EH (cell line): Measurements from ENCODE around the gene BMPR2.
"Not testable (repeated sequence)": the region's sequence is repeated elsewhere in the genome, so short reads cannot be mapped to it uniquely, and the experiment has no call there.

Experiments
- DNase-seq: peaks from one replicate; pipeline ENCODE4 v3.0.0-alpha.2; 2015; ENCODE audit warnings: low read depth

BMPR2 gene

DNA sequence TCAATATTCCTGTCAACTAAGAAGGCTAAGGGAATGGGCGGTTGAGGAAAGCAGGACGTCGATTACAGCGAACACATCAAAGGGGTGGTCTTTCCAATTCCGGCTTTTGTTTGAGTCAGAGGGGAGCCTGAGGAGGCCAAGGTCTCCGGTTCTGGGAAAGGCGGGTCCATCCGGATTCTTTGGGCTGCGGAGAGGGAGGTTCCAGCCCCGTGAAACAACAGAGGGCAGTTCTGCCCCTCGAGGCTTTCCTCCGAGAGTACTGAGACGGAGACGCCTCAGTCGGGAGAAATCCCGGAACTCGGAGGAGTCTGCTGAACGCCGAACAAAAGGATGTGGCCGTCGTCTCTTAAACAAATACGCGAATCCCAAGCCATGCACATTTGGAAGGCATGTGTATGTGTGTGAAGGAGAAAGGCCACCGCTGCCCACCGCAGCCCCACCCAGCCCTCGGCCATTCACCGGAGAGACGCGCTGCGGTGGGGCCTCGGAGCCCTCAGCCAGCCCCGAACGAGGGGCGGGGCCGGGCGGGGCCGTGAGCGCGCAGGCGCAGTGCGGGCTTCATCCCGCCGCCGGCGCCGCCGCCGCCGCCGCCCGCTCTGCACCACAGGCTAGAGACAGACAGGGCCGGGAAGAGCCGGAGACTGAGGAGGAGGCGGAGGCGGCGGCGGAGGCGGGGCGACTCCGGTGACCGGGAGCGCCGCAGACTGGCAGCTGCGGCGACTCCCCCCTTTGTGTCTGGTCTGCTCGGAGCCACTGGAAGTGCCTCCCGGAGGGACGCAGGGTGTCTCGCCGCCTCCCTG is at the start of gene BMPR2:
Gene BMPR2 (plus strand): TSS at position 719 of the 800 bp plus-strand sequence. CDS start 1,148 bp downstream, outside the sequence.
- peak; percentile 93 for DNase-seq

DNA sequence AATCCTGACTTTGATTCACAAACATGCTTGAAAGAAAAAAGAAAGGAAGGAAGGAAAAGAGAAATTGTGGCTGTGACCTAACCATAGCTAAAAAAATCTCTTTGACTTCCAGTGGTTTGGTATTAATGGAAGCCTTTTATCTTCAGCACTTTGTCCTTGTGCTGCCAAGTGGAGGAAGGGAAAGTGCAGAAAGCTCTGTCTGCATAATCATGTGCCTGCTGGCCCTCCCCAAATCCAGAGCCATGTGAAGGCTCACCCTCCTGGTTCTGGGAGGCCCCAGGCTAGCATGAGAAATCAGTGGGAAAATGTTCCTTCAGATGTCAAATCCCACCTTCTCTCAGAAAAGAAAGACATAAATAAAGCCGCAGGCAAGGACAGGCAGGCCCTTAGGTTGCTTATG is 48.3 kb upstream of the BMPR2 start:
- DNase-seq: no peak

DNA sequence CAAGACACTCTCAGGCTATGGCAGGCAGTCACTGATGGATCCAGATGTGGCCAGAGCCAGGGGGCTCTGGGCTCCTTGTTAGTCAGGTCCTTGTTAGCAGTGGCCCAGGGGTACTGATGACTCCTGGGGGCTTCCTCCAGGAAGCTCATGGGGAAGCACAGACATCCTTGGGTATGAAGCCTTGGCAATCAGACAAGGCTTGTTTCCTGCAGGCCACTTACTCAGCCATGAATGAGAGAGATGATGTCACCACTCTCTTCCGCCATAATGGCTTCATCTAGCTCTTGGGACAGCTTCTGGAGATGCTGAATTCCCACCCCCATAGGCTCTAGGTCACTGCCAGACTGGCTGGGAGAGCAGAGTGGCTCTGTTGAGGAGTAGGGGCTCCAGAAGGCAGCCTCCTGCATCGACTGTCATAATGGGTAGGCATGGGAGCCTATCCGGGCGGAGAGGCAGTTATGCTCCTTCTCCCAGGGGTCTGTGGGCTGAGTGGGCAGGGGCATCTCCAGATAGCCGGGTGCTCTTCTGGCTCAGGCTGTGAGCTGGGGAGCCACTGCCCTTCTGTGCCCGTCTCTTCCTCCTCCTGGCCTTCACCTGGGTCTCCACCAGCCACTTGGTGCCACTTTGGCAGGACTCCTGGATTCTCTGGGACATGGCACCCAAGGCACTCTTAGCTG is 40.2 kb upstream of the BMPR2 start:
- peak; percentile 56 for DNase-seq

DNA sequence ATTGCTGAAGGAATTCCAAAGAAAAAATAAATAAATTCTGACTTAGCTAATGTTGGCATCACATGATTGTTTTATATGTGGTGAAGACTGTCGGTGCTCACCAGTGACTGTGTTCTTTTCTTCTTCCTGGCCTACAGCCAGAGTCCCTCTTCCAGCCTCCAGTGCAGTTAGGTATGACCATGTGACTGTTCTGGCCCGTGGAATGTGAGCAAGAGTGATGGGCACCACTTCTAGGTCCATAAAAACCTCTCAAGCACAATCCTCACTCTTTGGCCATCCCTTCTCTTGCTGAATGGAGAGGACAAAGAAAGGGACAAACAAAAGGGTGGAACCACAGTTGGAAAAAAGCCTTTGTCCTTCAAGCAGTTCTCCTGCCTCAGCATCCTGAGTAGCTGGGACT is 39.0 kb upstream of the BMPR2 start:
- peak; percentile 28 for DNase-seq

GRCh38 chr2:202337706-202338346 is 38.3 kb upstream of the BMPR2 start:
- DNase-seq: no peak

- DNase-seq: peak; percentile 70
Measured at GRCh38 chr2:202339071-202339870, 36.9 kb upstream of the BMPR2 start.

GRCh38 chr2:202344178-202344577 is 31.9 kb upstream of the BMPR2 start:
- DNase-seq: no peak

DNA sequence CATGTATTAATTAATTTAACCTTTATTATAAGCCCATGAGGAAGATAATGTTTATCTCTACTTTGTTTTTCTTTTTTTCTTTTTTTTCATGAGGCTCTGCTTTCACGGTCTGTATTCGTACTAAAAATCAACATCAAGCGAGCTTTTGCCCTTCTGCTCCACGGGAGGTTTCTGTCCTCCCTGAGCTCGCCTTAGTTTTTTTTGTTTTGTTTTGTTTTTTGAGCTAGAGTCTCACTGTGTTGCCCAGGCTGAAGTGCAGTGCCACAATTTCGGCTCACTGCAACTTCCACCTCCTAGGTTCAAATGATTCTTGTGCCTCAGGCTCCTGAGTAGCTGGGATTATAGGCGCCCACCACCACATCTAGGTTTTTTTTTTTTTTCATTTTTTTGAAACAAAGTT is 29.9 kb upstream of the BMPR2 start:
- DNase-seq: no peak

DNA sequence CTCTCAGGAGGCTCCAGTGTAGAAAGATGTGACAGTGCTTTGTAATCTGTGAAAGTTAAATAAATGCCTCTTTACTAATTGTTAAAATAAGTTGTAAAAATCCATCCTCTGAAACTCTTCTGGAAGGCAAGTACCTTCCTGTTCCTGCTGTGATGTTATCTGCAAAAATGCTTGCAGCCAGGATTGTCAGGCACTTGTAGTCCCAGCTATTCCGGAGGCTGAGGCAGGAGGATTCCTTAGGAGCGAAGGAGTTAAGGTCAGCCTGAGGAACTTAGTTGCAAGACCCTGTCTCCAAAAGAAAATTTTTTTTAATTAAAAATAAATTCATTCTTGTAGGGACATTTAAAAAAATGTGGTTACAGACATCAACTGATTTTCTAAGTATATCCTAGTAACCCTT is 22.7 kb upstream of the BMPR2 start:
- no peak for DNase-seq

- DNase-seq: no peak
Measured at GRCh38 chr2:202355993-202356505, 20.1 kb upstream of the BMPR2 start.

GRCh38 chr2:202358924-202359323 is 17.2 kb upstream of the BMPR2 start:
- DNase-seq: not testable (repeated sequence)

DNA sequence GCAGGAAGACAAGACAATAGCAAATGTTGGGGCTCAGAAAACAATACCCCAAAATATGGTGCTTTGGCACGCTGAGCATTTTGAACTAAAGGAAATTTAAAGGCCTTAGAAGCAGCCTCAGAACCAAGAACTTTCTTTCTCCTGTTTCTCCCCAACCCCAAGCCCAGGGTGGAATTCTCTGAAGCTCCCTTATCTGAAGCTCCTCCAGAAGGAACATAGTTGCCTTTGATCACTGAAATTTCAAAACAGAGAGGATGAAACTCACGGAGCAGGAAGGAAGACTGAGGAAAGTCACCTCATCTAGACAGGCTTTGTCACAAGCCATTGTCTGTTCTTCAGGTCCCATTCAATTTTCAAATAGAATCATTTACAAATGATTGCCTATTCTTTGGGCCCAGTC is 15.5 kb upstream of the BMPR2 start:
- DNase-seq: no peak

- DNase-seq: no peak
Measured at GRCh38 chr2:202361108-202361507, 15.0 kb upstream of the BMPR2 start.

- peak; percentile 22 for DNase-seq
Measured at GRCh38 chr2:202373490-202373889, 2.6 kb upstream of the BMPR2 start.

- not testable (repeated sequence) for DNase-seq
Measured at GRCh38 chr2:202374383-202374782, 1.7 kb upstream of the BMPR2 start.

DNA sequence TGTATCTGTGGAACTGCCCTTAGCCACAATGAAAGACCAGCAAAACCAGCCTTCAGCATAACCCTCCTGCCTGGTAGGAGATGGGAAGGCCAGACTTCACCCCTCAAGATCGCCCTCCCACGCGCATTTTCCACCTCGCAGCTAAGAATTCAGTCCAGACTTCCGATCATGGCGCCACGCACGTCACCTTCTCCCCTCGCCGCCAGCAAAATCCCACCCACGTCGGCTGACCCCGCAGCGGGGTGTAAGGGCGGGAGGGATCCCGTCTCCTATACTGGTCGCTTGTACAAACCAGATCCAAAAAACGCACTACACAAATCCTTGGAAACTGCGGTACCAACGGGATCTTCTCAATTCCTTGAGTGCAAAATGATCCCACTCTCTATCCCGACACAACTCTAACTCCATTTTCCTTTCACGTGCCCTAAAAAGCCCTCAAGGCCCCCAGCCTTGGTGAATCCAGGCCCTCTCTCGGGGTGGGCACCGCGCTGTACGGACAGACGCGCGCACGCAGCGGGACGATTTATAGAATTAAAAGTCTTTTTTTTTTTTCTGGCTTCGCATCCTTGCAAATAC is 1.0 kb upstream of the BMPR2 start:
- DNase-seq: peak; percentile 76

DNA sequence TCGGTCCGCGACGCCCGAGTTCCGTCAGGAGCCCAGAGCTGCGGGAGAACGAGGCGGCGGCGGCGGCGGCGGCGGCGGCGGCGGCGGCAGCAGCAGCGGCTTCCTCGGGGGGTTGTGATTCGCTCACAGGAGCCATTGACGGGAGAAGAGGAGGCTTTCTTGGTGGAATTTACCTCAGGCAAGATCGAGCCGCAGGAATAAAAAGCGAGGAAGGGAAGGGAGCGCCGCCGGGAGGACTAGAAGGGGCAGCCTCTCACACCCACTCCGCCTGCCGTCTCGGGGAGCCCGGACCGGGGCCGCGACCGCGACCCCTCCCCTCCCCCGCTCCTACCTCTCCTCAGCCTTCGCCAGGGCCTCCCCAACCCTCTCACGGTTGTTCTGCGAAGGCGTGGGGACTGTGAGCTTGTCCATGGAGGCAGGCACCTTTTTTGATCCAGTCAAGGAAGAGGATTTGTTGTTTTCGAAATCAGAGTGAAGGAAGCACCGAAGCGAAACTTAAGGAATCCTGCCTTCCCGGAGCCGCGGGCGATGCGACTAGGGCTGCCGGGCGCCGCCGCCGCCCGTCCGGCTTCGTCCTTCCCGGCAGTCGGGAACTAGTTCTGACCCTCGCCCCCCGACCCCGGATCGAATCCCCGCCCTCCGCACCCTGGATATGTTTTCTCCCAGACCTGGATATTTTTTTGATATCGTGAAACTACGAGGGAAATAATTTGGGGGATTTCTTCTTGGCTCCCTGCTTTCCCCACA is 506 bp downstream of the BMPR2 start:
- peak; percentile 59 for DNase-seq

GRCh38 chr2:202377207-202377761 is 1.2 kb downstream of the BMPR2 start:
- DNase-seq: peak; percentile 60

DNA sequence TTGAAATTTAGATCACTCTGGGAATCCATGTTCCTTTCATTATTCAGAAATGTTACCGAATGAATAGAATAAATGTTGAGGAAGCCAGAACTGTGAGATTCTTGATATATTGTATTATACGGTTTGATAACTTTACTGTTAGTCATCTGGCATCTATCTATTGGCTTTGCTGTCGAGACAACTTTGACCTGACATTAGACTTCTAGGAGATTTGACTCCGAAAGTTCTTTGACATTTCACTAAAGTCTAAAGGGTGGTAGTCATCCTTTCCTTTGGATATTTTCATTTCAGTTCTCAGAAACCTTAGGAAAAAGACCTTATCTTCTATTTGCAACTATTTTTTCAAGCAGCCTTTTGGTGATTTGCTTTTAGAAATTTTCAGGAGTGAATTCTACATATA is 1.9 kb downstream of the BMPR2 start:
- peak; percentile 15 for DNase-seq

DNA sequence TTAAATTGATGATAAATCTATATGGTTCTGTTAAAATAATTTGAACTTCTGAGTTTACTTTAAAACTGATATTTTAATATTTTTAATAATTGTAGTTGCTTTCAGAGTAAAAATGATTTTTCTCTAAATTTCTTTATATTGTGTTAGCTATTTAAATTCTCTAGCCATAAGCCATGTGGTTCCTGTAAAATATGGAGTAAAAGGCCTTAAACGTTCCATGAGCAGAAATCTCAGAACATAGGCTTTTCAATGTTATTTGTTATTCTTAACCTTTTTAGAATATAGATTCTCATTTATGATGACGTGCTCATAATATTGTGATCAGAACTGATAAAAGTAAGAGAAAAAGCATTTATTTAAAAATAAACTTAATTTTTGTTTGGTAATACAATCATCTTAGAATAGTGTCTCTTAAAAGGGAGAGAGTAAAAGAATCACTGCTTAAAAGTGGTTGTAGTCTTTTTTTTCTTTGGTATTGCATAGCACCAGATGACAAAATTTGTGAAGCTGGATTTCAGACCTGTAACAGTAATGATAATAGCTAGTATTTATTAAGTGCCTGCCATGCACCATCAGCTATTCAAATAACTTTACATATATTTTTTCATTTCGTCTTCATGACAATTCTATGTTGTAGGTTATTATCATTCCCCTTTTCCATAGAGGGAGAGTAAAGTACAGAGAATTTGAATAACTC is 2.7 kb downstream of the BMPR2 start:
- no peak for DNase-seq
